A673 (cell line): ENCODE data around the gene MPZ.

Source experiments
- EZH2 ChIP-seq: fragments of 200-600 bp; sonication (generic); IDR thresholded peaks from 2 replicates; pipeline ENCODE4 v1.6.1; 2017; ENCODE audit warnings: borderline replicate concordance, low read depth, mild to moderate bottlenecking, mixed read lengths, antibody characterized with exemption, low read length; ENCODE audit not compliant: poor library complexity, severe bottlenecking
- TF ChIP-seq, protein P1 (sequence below): fragments of 300-800, 200-600 bp; sonication (generic); conservative IDR thresholded peaks from 2 replicates; pipeline ENCODE4 v1.5.1; 2017; ENCODE audit warnings: low read depth, mild to moderate bottlenecking, antibody characterized with exemption, low read length, moderate library complexity, mixed read lengths

DNA sequence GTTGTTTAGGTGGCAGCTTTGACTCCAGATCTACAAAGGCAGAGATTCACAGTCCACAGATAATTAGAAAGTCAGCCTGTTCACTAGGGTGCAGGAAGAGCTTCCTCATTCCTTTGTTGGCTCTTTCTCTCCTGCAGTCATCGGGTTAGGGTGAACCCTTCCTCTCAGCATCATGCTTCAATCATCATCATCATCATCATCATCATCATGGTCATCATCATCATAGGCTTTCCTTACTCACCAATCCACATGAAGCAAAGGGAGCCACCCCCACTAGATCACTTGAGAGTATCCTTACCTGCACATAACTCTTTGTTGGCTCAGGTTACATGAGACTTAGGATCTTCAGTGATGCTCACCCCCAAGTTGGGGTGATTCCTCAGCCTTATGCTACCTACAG is 19.0 kb downstream of the MPZ start:
- TF ChIP-seq, protein P1, sequence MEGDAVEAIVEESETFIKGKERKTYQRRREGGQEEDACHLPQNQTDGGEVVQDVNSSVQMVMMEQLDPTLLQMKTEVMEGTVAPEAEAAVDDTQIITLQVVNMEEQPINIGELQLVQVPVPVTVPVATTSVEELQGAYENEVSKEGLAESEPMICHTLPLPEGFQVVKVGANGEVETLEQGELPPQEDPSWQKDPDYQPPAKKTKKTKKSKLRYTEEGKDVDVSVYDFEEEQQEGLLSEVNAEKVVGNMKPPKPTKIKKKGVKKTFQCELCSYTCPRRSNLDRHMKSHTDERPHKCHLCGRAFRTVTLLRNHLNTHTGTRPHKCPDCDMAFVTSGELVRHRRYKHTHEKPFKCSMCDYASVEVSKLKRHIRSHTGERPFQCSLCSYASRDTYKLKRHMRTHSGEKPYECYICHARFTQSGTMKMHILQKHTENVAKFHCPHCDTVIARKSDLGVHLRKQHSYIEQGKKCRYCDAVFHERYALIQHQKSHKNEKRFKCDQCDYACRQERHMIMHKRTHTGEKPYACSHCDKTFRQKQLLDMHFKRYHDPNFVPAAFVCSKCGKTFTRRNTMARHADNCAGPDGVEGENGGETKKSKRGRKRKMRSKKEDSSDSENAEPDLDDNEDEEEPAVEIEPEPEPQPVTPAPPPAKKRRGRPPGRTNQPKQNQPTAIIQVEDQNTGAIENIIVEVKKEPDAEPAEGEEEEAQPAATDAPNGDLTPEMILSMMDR: no peak
- no peak for TF ChIP-seq EZH2
